Panc1 (cell line): ENCODE results near the gene ABTB2. TPM values are rescaled to one million over a fixed set of nuclear protein-coding genes. Genes with fewer than 3 reads are reported as not detected.

Experiments used
- ATAC-seq: fragments of 200-7000 bp; cut with Tn5 transposase; 2 replicates; pipeline ENCODE4 v1.9.1; 2020; ENCODE audit warnings: mild to moderate bottlenecking, moderate library complexity
- BruUV-seq: library from RNA; stranded (reverse); fragments of 400-500 nt; replicated peaks from 2 replicates; lab custom pipeline; 2021; lab: Mats Ljungman, UMichigan
- CTCF ChIA-PET: fragments of 300-600 bp; sonication (Branson Sonifier 250); formaldehyde crosslinking; loops from one replicate; lab custom pipeline; 2022; ENCODE audit warnings: antibody characterized with exemption; lab: Charles Lee
- POLR2A ChIA-PET: fragments of 300-600 bp; sonication (Branson Sonifier 250); formaldehyde crosslinking; loops from one replicate; lab custom pipeline; 2022; ENCODE audit warnings: antibody characterized with exemption; lab: Charles Lee
- DNase-seq: peaks from one replicate; pipeline ENCODE4 v3.0.0-alpha.2; 2010; ENCODE audit warnings: low read depth, low spot score
- H3K27ac ChIP-seq: 2 replicates; pipeline ENCODE4 v1.5.1; 2011; ENCODE audit warnings: mild to moderate bottlenecking, low read length, inconsistent platforms
- H3K27me3 ChIP-seq: fragments of 200-500 bp; sonication (Bioruptor generic); 2 replicates; pipeline ENCODE4 v1.6.0; 2014; ENCODE audit warnings: low read length, inconsistent platforms; ENCODE audit not compliant: control insufficient read depth, insufficient read depth
- H3K36me3 ChIP-seq: fragments of 200-500 bp; sonication (Bioruptor generic); 2 replicates; pipeline ENCODE4 v1.5.1; 2014; ENCODE audit warnings: inconsistent platforms, mild to moderate bottlenecking, low read length, moderate library complexity; ENCODE audit not compliant: control insufficient read depth, insufficient read depth
- H3K4me1 ChIP-seq: 2 replicates; pipeline ENCODE4 v1.5.1; 2011; ENCODE audit warnings: inconsistent platforms, mild to moderate bottlenecking, low read length, moderate library complexity; ENCODE audit not compliant: control insufficient read depth, insufficient read depth
- H3K4me3 ChIP-seq, 2 experiments: 2 replicates each; pipeline ENCODE4 v1.5.1; 2011 to 2012; ENCODE audit warnings: low read depth in 2 of 2, low read length in 2 of 2, mild to moderate bottlenecking in 2 of 2, inconsistent platforms in 1 of 2, moderate library complexity in 1 of 2
- H3K9me3 ChIP-seq: fragments of 200-500 bp; sonication (Bioruptor generic); 2 replicates; pipeline ENCODE4 v1.5.1; 2014; ENCODE audit warnings: low read depth, mild to moderate bottlenecking, inconsistent platforms, low read length, moderate library complexity; ENCODE audit not compliant: control insufficient read depth, insufficient read depth
- CTCF ChIP-seq: fragments of 450-650 bp; IDR thresholded peaks from 2 replicates; pipeline ENCODE4 v1.5.1; 2017; ENCODE audit warnings: mild to moderate bottlenecking
- POLR2AphosphoS5 ChIP-seq: IDR thresholded peaks from 2 replicates; pipeline ENCODE4 v1.6.1; 2012; ENCODE audit warnings: mild to moderate bottlenecking, low read depth, low read length, moderate library complexity
- REST ChIP-seq, 2 experiments: IDR thresholded peaks; 2 replicates each; pipeline ENCODE4 v1.6.1; 2011 to 2012; ENCODE audit warnings: low read depth in 2 of 2, control low read depth in 1 of 2, low read length in 1 of 2, mild to moderate bottlenecking in 1 of 2, moderate library complexity in 1 of 2; ENCODE audit not compliant: insufficient read depth in 1 of 2
- SIN3A ChIP-seq: IDR thresholded peaks from 2 replicates; pipeline ENCODE4 v1.6.1; 2012; ENCODE audit warnings: low read depth, mild to moderate bottlenecking, low read length, moderate library complexity, borderline replicate concordance; ENCODE audit not compliant: insufficient read depth
- TCF7L2 ChIP-seq: IDR thresholded peaks from 2 replicates; pipeline ENCODE4 v1.6.1; 2011; ENCODE audit warnings: mild to moderate bottlenecking, low read depth, low read length, inconsistent platforms
- in situ Hi-C: cut with HindIII; loops from 2 replicates; pipeline ENCODE4 v1.10.0; 2016; ENCODE audit warnings: low sequenced_read_pairs, low pct_unique_long_range_greater_than_20kb
- intact Hi-C: fragments of 100-400 bp; cut with micrococcal nuclease; formaldehyde crosslinking; loops from one replicate; pipeline ENCODE4 v1.10.0; 2022; ENCODE audit not compliant: unreplicated experiment
- total RNA-seq: library from RNA; stranded (reverse); gene quantifications from one replicate; pipeline ENCODE4 v1.2.1, GENCODE V29; 2021; ENCODE audit not compliant: unreplicated experiment

The ABTB2 gene
- total RNA-seq, 1 experiment from 2014 or later, result 22.7 TPM

GRCh38 chr11:34240150-34240494, 117.7 kb downstream of the ABTB2 start:
- Histone ChIP-seq H3K27me3 (no peaks in the 10 kb centered on the region), H3K4me3 (no peak overlapping the region), H3K27ac (no peak overlapping the region; the same call in 1 of the 2 replicates), H3K4me1 (peaks cover 40% of the 10 kb centered on the region), H3K36me3 (no peaks in the 10 kb centered on the region), H3K9me3 (no peaks in the 10 kb centered on the region)
- ATAC-seq (no peak), DNase-seq (no peak)
- BruUV-seq, result no TSS peak
- TF ChIP-seq POLR2AphosphoS5 (no peak), SIN3A (no peak), CTCF (no peak), TCF7L2 (no peak), REST (IDR thresholded peaks at IDR 0.05; ENCODE audit: insufficient read depth in 1 of 2, low read depth in 2 of 2, low read length in 1 of 2) (no peak)
- ChIA-PET POLR2A (interaction anchor here (0.6 kb wide), 1 partner anchor 98 kb away, joined by 4 read pairs; no protein-coding TSS in a partner anchor), CTCF (no interaction called here)
- in situ Hi-C loops, result no loop called here
- intact Hi-C loops, result no loop called here

- intact Hi-C loops, result no loop called here
- ChIA-PET POLR2A (interaction anchor here (0.6 to 0.7 kb wide), 2 partner anchors 99 to 104 kb away, joined by 4 read pairs; no protein-coding TSS in a partner anchor), CTCF (interaction anchor here (0.7 kb wide), 1 partner anchor 432 kb away, joined by 3 read pairs; no protein-coding TSS in a partner anchor)
- Histone ChIP-seq H3K9me3 (no peaks in the 10 kb centered on the region), H3K36me3 (no peaks in the 10 kb centered on the region), H3K4me3 (no peak overlapping the region), H3K27me3 (no peaks in the 10 kb centered on the region), H3K4me1 (peaks cover 38% of the 10 kb centered on the region), H3K27ac (peak overlapping the region; percentile 8; the same call in 1 of the 2 replicates)
- ATAC-seq (no peak), DNase-seq (no peak)
- in situ Hi-C loops, result no loop called here
- no TSS peak for BruUV-seq
- no peak for TF ChIP-seq POLR2AphosphoS5
- no peak for TF ChIP-seq SIN3A
- no peak for TF ChIP-seq CTCF
- TF ChIP-seq REST (IDR thresholded peaks at IDR 0.05; ENCODE audit: insufficient read depth in 1 of 2, low read depth in 2 of 2, low read length in 1 of 2), result no peak
- no peak for TF ChIP-seq TCF7L2
These were observed 118.2 kb downstream of the ABTB2 start for GRCh38 chr11:34239465-34240149.
